SIG-M5 treated with dmso at 0.1 percent for 504 hours (cell line): ENCODE measurements around the gene FAM180B.
"Not testable (repeated sequence)": the region's sequence is repeated elsewhere in the genome, so short reads cannot be mapped to it uniquely, and the experiment has no call there.

ENCODE experiments used
- DNase-seq: peaks from one replicate; lab custom pipeline; 2025; ENCODE audit not compliant: unreplicated experiment; lab: John Stamatoyannopoulos, UW

The FAM180B gene

GRCh38 chr11:47586098-47586855 lies at the start of gene FAM180B:
Gene FAM180B, plus strand, starts transcription at chr11:47586678. Its CDS starts 91 bp downstream, at chr11:47586769.
- no peak for DNase-seq

- no peak for DNase-seq
These were observed 49.6 kb upstream of the FAM180B start for GRCh38 chr11:47536915-47537314.

GRCh38 chr11:47538741-47539565 lies 47.5 kb upstream of the FAM180B start:
- DNase-seq, result no peak

- no peak for DNase-seq
These were observed 46.8 kb upstream of the FAM180B start for GRCh38 chr11:47539681-47540039.

GRCh38 chr11:47541070-47541469 lies 45.4 kb upstream of the FAM180B start:
- DNase-seq, result no peak

- DNase-seq, result no peak
These were observed 41.2 kb upstream of the FAM180B start for GRCh38 chr11:47545298-47545697.

- DNase-seq, result not testable (repeated sequence)
These were observed 40.2 kb upstream of the FAM180B start for GRCh38 chr11:47546274-47546673.

- DNase-seq, result peak; percentile 38
These were observed 36.0 kb upstream of the FAM180B start for GRCh38 chr11:47550288-47551047.

- DNase-seq, result peak; percentile 50
These were observed 35.4 kb upstream of the FAM180B start for GRCh38 chr11:47551086-47551485.

- DNase-seq, result peak; percentile 32
These were observed 34.4 kb upstream of the FAM180B start for GRCh38 chr11:47552056-47552565.

- DNase-seq, result peak; percentile 91
These were observed 33.7 kb upstream of the FAM180B start, which contains the start of gene CELF1 for GRCh38 chr11:47552566-47553405. Gene CELF1, minus strand, starts transcription at chr11:47553132. Its CDS starts 53,609 bp downstream, at chr11:47499523.

GRCh38 chr11:47553406-47553743 lies 33.1 kb upstream of the FAM180B start:
- DNase-seq, result no peak

GRCh38 chr11:47557004-47557403 lies 29.5 kb upstream of the FAM180B start:
- DNase-seq, result not testable (repeated sequence)

GRCh38 chr11:47558695-47559094 lies 27.8 kb upstream of the FAM180B start:
- DNase-seq, result no peak

GRCh38 chr11:47560426-47560825 lies 26.1 kb upstream of the FAM180B start:
- peak; percentile 62 for DNase-seq

GRCh38 chr11:47562393-47562792 lies 24.1 kb upstream of the FAM180B start:
- DNase-seq, result not testable (repeated sequence)

- not testable (repeated sequence) for DNase-seq
These were observed 22.1 kb upstream of the FAM180B start for GRCh38 chr11:47564366-47564765.

GRCh38 chr11:47564933-47565339 lies 21.5 kb upstream of the FAM180B start:
- DNase-seq, result no peak

- DNase-seq, result peak; percentile 45
These were observed 20.9 kb upstream of the FAM180B start, which contains the start of gene PTPMT1 for GRCh38 chr11:47565340-47566148. Gene PTPMT1, plus strand, starts transcription at chr11:47565599. Its CDS starts 24 bp downstream, at chr11:47565623.
